Neuronal stem cell (in vitro differentiated cells): ENCODE data around the gene ZG16.
"Not testable (repeated sequence)": the region's sequence is repeated elsewhere in the genome, so short reads cannot be mapped to it uniquely, and the experiment has no call there.

Experiments used
- DNase-seq: peaks from one replicate; pipeline ENCODE4 v3.0.0-alpha.2; 2013; ENCODE audit warnings: low spot score
- H2AFZ ChIP-seq: one replicate; pipeline ENCODE4 v1.6.1; 2013; ENCODE audit warnings: mild to moderate bottlenecking, low read length, inconsistent platforms
- H2AK5ac ChIP-seq: 2 replicates; pipeline ENCODE4 v1.6.1; 2013; ENCODE audit warnings: low read depth, mild to moderate bottlenecking, inconsistent platforms, low read length, moderate library complexity, mixed read lengths
- H2BK120ac ChIP-seq: 2 replicates; pipeline ENCODE4 v1.6.1; 2013; ENCODE audit warnings: low read depth, mild to moderate bottlenecking, inconsistent platforms, low read length, moderate library complexity, mixed read lengths
- H2BK12ac ChIP-seq: one replicate; pipeline ENCODE4 v1.6.1; 2013; ENCODE audit warnings: low read length, inconsistent platforms
- H2BK15ac ChIP-seq: 2 replicates; pipeline ENCODE4 v1.6.1; 2013; ENCODE audit warnings: mild to moderate bottlenecking, low read length, inconsistent platforms, mixed read lengths
- H2BK5ac ChIP-seq: one replicate; pipeline ENCODE4 v1.6.1; 2013; ENCODE audit warnings: inconsistent platforms, mild to moderate bottlenecking, low read length, moderate library complexity
- H3K14ac ChIP-seq: one replicate; pipeline ENCODE4 v1.6.1; 2013; ENCODE audit warnings: low read length, inconsistent platforms
- H3K18ac ChIP-seq: 2 replicates; pipeline ENCODE4 v1.6.1; 2013; ENCODE audit warnings: low read length, inconsistent platforms
- H3K23ac ChIP-seq: 2 replicates; pipeline ENCODE4 v1.6.1; 2013; ENCODE audit warnings: low read depth, mild to moderate bottlenecking, mixed read lengths, low read length, inconsistent platforms; ENCODE audit not compliant: poor library complexity
- H3K27ac ChIP-seq: replicated peaks from 3 replicates; pipeline ENCODE4 v1.5.1; 2013; ENCODE audit warnings: low read length, inconsistent platforms
- H3K27me3 ChIP-seq, 3 experiments: 2 replicates each; pipeline ENCODE4 v1.6.1; 2013; ENCODE audit warnings: low read length in 3 of 3, mild to moderate bottlenecking in 2 of 3, inconsistent platforms in 1 of 3, low read depth in 1 of 3, mixed read lengths in 1 of 3, moderate library complexity in 1 of 3; ENCODE audit not compliant: control insufficient read depth in 3 of 3, insufficient read depth in 3 of 3
- H3K36me3 ChIP-seq, 2 donors: replicated peaks in 1 of 2; 2 replicates each; pipeline ENCODE4 v1.6.1; 2013; ENCODE audit warnings: low read length in 2 of 2; ENCODE audit not compliant: control insufficient read depth in 2 of 2, insufficient read depth in 2 of 2
- H3K4ac ChIP-seq: 2 replicates; pipeline ENCODE4 v1.6.1; 2013; ENCODE audit warnings: inconsistent platforms, mild to moderate bottlenecking, low read length, moderate library complexity
- H3K4me1 ChIP-seq, 2 donors: 1 replicate in 1 of 2; 2 replicates in 1 of 2; pipeline ENCODE4 v1.6.1; 2013; ENCODE audit warnings: low read length in 2 of 2, low read depth in 1 of 2; ENCODE audit not compliant: control insufficient read depth in 2 of 2, insufficient read depth in 1 of 2
- H3K4me2 ChIP-seq: one replicate; pipeline ENCODE4 v1.6.1; 2013; ENCODE audit warnings: mild to moderate bottlenecking, low read length, inconsistent platforms; ENCODE audit not compliant: insufficient read depth, poor library complexity, severe bottlenecking
- H3K4me3 ChIP-seq, 2 donors: 2 replicates each; pipeline ENCODE4 v1.5.1; 2013; ENCODE audit warnings: low read length in 2 of 2, mild to moderate bottlenecking in 2 of 2, inconsistent platforms in 1 of 2, moderate library complexity in 1 of 2
- H3K79me1 ChIP-seq: one replicate; pipeline ENCODE4 v1.6.1; 2013; ENCODE audit warnings: low read depth, mild to moderate bottlenecking, inconsistent platforms, low read length, moderate library complexity
- H3K9ac ChIP-seq: one replicate; pipeline ENCODE4 v1.6.1; 2013; ENCODE audit warnings: mild to moderate bottlenecking, low read depth, low read length, inconsistent platforms; ENCODE audit not compliant: poor library complexity
- H3K9me3 ChIP-seq, 2 donors: replicated peaks in 1 of 2; 2 replicates each; pipeline versions ENCODE3 to v1.6.1; 2013; ENCODE audit warnings: low read length in 2 of 2, mild to moderate bottlenecking in 2 of 2, inconsistent platforms in 1 of 2, low read depth in 1 of 2, mixed read lengths in 1 of 2, moderate library complexity in 1 of 2; ENCODE audit not compliant: control insufficient read depth in 2 of 2, insufficient read depth in 1 of 2
- H4K8ac ChIP-seq: one replicate; pipeline ENCODE4 v1.6.1; 2013; ENCODE audit warnings: low read depth, mild to moderate bottlenecking, inconsistent platforms, low read length, moderate library complexity
- H4K91ac ChIP-seq: one replicate; pipeline ENCODE4 v1.6.1; 2013; ENCODE audit warnings: low read length, low read depth, mild to moderate bottlenecking, inconsistent platforms; ENCODE audit not compliant: poor library complexity
- WGBS, 2 donors: extraction: QIAGEN DNeasy Blood & Tissue Kit; methylation state at CpG; one replicate each; pipeline ENCODE4 v1.1.7; 2013; ENCODE audit warnings: missing lambda C conversion rate in 2 of 2, mixed read lengths in 1 of 2; ENCODE audit not compliant: insufficient read length in 2 of 2, insufficient replicate concordance in 1 of 2; ENCODE audit errors: extremely low coverage in 2 of 2; 5-methylcytosine and 5-hydroxymethylcytosine counted together

The ZG16 gene

DNA sequence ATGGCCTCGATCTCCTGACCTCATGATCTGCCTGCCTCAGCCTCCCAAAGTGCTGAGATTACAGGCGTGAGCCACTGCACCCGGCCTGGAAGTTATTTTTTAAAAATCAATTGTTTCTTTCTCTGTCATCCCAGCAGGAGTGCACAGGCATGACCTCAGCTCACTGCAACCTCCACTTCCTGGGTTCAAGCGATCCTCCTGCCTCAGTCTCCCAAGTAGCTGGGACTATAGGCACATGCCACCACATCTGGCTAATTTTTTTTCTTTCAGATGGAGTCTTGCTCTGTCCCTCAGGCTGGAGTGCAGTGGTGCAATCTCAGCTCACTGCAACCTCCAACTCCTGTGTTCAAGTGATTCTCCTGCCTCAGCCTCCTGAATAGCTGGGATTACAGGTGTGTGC lies 9.1 kb downstream of the ZG16 start:
- H3K27me3 ChIP-seq, H2BK5ac ChIP-seq, H4K91ac ChIP-seq, H3K18ac ChIP-seq, H3K79me1 ChIP-seq, H3K4ac ChIP-seq, H3K9ac ChIP-seq, H3K27ac ChIP-seq, H2BK120ac ChIP-seq, H2AFZ ChIP-seq, DNase-seq, H2BK12ac ChIP-seq, H3K4me2 ChIP-seq, H2BK15ac ChIP-seq, H2AK5ac ChIP-seq, H4K8ac ChIP-seq, H3K9me3 ChIP-seq, H3K14ac ChIP-seq, H3K23ac ChIP-seq, H3K4me3 ChIP-seq, H3K36me3 ChIP-seq: not testable (repeated sequence)
- no CpG with 5 or more reads among the region's 4 CpGs for WGBS, 2 donors
- H3K4me1 ChIP-seq = peaks cover 9 to 11% of the 10 kb centered on the region in 2 donors

DNA sequence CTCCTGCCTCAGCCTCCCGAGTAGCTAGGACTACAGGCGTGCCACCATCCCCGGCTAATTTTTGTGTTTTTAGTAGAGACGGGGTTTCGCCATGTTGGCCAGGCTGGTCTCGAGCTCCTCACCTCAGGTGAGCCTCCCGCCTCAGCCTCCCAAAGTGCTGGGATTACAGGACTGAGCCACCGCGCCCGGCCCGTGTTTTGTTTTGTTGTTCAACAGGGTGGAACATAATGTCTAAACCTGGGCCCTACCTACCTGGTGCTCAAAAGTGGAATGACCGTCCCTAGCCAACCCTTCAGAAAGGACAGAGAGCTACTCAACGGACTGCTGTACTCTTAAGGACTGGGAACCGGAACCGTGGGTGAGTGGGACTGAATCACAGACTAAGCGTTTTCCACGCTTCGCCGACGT lies 11.7 kb downstream of the ZG16 start:
- Histone ChIP-seq H2AK5ac (peak overlapping the region; percentile 77), H3K27ac (peak overlapping the region; percentile 91), H3K36me3 (peaks cover 7 to 32% of the 10 kb centered on the region in 2 donors), H3K23ac (peak overlapping the region; percentile 92), H3K4ac (peak overlapping the region; percentile 77), H2BK5ac (peak overlapping the region; percentile 26), H3K79me1 (peaks cover 4% of the 10 kb centered on the region), H2BK120ac (peak overlapping the region; percentile 2), H2AFZ (peak overlapping the region; percentile 93), H3K4me3 (peak overlapping the region; percentile 75 to 77), H3K9me3 (no peaks in the 10 kb centered on the region), H3K4me2 (peak overlapping the region; percentile 93), H2BK12ac (peak overlapping the region; percentile 63), H3K14ac (peak overlapping the region; percentile 40), H3K18ac (peak overlapping the region; percentile 97), H3K27me3 (no peaks in the 10 kb centered on the region), H4K91ac (peak overlapping the region; percentile 60), H2BK15ac (no peak overlapping the region), H3K4me1 (peaks cover 10 to 11% of the 10 kb centered on the region in 2 donors), H4K8ac (peak overlapping the region; percentile 97), H3K9ac (peak overlapping the region; percentile 95)
- no CpG with 5 or more reads among the region's 20 CpGs for WGBS, 2 donors
- DNase-seq = no peak

GRCh38 chr16:29790183-29790948 lies 12.3 kb downstream of the ZG16 start, which contains the start of gene KIF22:
TSS of gene KIF22 (plus strand) at chr16:29790751. CDS start at chr16:29790760, 9 bp downstream.
- Histone ChIP-seq H3K9me3 (no peaks in the 10 kb centered on the region), H3K27ac (peak within 1 kb of the TSS; percentile 91), H2AK5ac (peak within 1 kb of the TSS; percentile 93), H3K4me2 (peak within 1 kb of the TSS; percentile 93), H3K4me1 (peaks cover 9 to 11% of the 10 kb centered on the region in 2 donors), H2BK5ac (peak within 1 kb of the TSS; percentile 98), H3K23ac (peak within 1 kb of the TSS; percentile 92), H2BK15ac (peak within 1 kb of the TSS; percentile 59), H4K91ac (peak within 1 kb of the TSS; percentile 60), H3K79me1 (peaks cover 4% of the 10 kb centered on the region), H3K4me3 (peak within 1 kb of the TSS; percentile 75 to 85), H3K14ac (peak within 1 kb of the TSS; percentile 87), H3K36me3 (peaks cover 7 to 38% of the 10 kb centered on the region in 2 donors), H4K8ac (peak within 1 kb of the TSS; percentile 97), H3K27me3 (no peaks in the 10 kb centered on the region), H3K18ac (peak within 1 kb of the TSS; percentile 97), H2BK120ac (peak within 1 kb of the TSS; percentile 87), H2AFZ (peak within 1 kb of the TSS; percentile 93), H2BK12ac (peak within 1 kb of the TSS; percentile 81), H3K9ac (peak within 1 kb of the TSS; percentile 99), H3K4ac (peak within 1 kb of the TSS; percentile 77)
- WGBS, 2 donors = no CpG with 5 or more reads among the region's 67 CpGs
- DNase-seq = peak; percentile 99
